Measurements from ENCODE around the gene POLN. TPM values are rescaled to one million over a fixed set of nuclear protein-coding genes. Genes with fewer than 3 reads are reported as not detected.

POLN gene
- total and polyA plus RNA-seq, 2 donors, result 1.0 to 3.1 TPM

GRCh38 chr4:2151544-2151943 is 90.4 kb downstream of the POLN start:
- Histone ChIP-seq H3K27ac (ENCODE audit: low read depth) (no peak overlapping the region), H3K36me3 (ENCODE audit: insufficient read depth) (no peaks in the 10 kb centered on the region), H3K4me3 (ENCODE audit: low read depth, low read length) (no peak overlapping the region), H3K4me1 (ENCODE audit: insufficient read depth) (no peaks in the 10 kb centered on the region)
- DNase-seq (ENCODE audit: extremely low spot score), result no peak
- WGBS, result 72% methylated on average over 5 of the region's 5 CpGs

- no peaks in the 10 kb centered on the region for H3K36me3 ChIP-seq (ENCODE audit: insufficient read depth)
- H3K4me3 ChIP-seq (ENCODE audit: low read depth, low read length), result no peak overlapping the region
- H3K27ac ChIP-seq (ENCODE audit: low read depth), result no peak overlapping the region
- H3K4me1 ChIP-seq (ENCODE audit: insufficient read depth), result no peaks in the 10 kb centered on the region
- 93% methylated on average over 1 of the region's 1 CpG for WGBS
- DNase-seq (ENCODE audit: extremely low spot score), result no peak
Observed at GRCh38 chr4:2150076-2150475, 91.8 kb downstream of the POLN start.

- WGBS, result 64% methylated on average over 7 of the region's 7 CpGs
- Histone ChIP-seq H3K27ac (ENCODE audit: low read depth) (no peak overlapping the region), H3K36me3 (ENCODE audit: insufficient read depth) (no peaks in the 10 kb centered on the region), H3K4me1 (ENCODE audit: insufficient read depth) (no peaks in the 10 kb centered on the region), H3K4me3 (ENCODE audit: low read depth, low read length) (no peak overlapping the region)
- DNase-seq (ENCODE audit: extremely low spot score), result no peak
Observed at GRCh38 chr4:2142630-2143427, 99.1 kb downstream of the POLN start.

GRCh38 chr4:2141762-2142451 is 100.0 kb downstream of the POLN start:
- WGBS, result 64% methylated on average over 7 of the region's 7 CpGs
- Histone ChIP-seq H3K27ac (ENCODE audit: low read depth) (no peak overlapping the region), H3K4me1 (ENCODE audit: insufficient read depth) (no peaks in the 10 kb centered on the region), H3K36me3 (ENCODE audit: insufficient read depth) (no peaks in the 10 kb centered on the region), H3K4me3 (ENCODE audit: low read depth, low read length) (no peak overlapping the region)
- DNase-seq (ENCODE audit: extremely low spot score), result no peak

GRCh38 chr4:2141022-2141761 is 100.7 kb downstream of the POLN start:
- 82% methylated on average over 8 of the region's 8 CpGs for WGBS
- DNase-seq (ENCODE audit: extremely low spot score), result no peak
- Histone ChIP-seq H3K4me3 (ENCODE audit: low read depth, low read length) (no peak overlapping the region), H3K4me1 (ENCODE audit: insufficient read depth) (no peaks in the 10 kb centered on the region), H3K27ac (ENCODE audit: low read depth) (no peak overlapping the region), H3K36me3 (ENCODE audit: insufficient read depth) (no peaks in the 10 kb centered on the region)

- no peak overlapping the region for H3K27ac ChIP-seq (ENCODE audit: low read depth)
- H3K4me1 ChIP-seq (ENCODE audit: insufficient read depth), result no peaks in the 10 kb centered on the region
- no peak for DNase-seq (ENCODE audit: extremely low spot score)
- WGBS, result 48% methylated on average over 11 of the region's 11 CpGs
- H3K36me3 ChIP-seq (ENCODE audit: insufficient read depth), result no peaks in the 10 kb centered on the region
- H3K4me3 ChIP-seq (ENCODE audit: low read depth, low read length), result no peak overlapping the region
Observed at GRCh38 chr4:2138846-2139500, 102.9 kb downstream of the POLN start.

GRCh38 chr4:2136726-2137125 is 105.2 kb downstream of the POLN start:
- 82% methylated on average over 7 of the region's 7 CpGs for WGBS
- Histone ChIP-seq H3K4me1 (ENCODE audit: insufficient read depth) (no peaks in the 10 kb centered on the region), H3K36me3 (ENCODE audit: insufficient read depth) (no peaks in the 10 kb centered on the region), H3K27ac (ENCODE audit: low read depth) (no peak overlapping the region), H3K4me3 (ENCODE audit: low read depth, low read length) (no peak overlapping the region)
- no peak for DNase-seq (ENCODE audit: extremely low spot score)

GRCh38 chr4:2135083-2135482 is 106.8 kb downstream of the POLN start:
- H3K36me3 ChIP-seq (ENCODE audit: insufficient read depth), result no peaks in the 10 kb centered on the region
- no peak overlapping the region for H3K4me3 ChIP-seq (ENCODE audit: low read depth, low read length)
- DNase-seq (ENCODE audit: extremely low spot score), result no peak
- no peaks in the 10 kb centered on the region for H3K4me1 ChIP-seq (ENCODE audit: insufficient read depth)
- no peak overlapping the region for H3K27ac ChIP-seq (ENCODE audit: low read depth)
- WGBS, result 53% methylated on average over 8 of the region's 8 CpGs

- no peak for DNase-seq (ENCODE audit: extremely low spot score)
- no peaks in the 10 kb centered on the region for H3K4me1 ChIP-seq (ENCODE audit: insufficient read depth)
- H3K4me3 ChIP-seq (ENCODE audit: low read depth, low read length), result no peak overlapping the region
- no peak overlapping the region for H3K27ac ChIP-seq (ENCODE audit: low read depth)
- H3K36me3 ChIP-seq (ENCODE audit: insufficient read depth), result no peaks in the 10 kb centered on the region
Observed at GRCh38 chr4:2132438-2132837, 109.5 kb downstream of the POLN start.

- no peak for DNase-seq (ENCODE audit: extremely low spot score)
- no peaks in the 10 kb centered on the region for H3K4me1 ChIP-seq (ENCODE audit: insufficient read depth)
- WGBS, result 73% methylated on average over 20 of the region's 20 CpGs
- no peaks in the 10 kb centered on the region for H3K36me3 ChIP-seq (ENCODE audit: insufficient read depth)
- no peak overlapping the region for H3K4me3 ChIP-seq (ENCODE audit: low read depth, low read length)
- H3K27ac ChIP-seq (ENCODE audit: low read depth), result no peak overlapping the region
Observed at GRCh38 chr4:2127609-2128332, 114.2 kb downstream of the POLN start.

GRCh38 chr4:2126309-2127043 is 115.4 kb downstream of the POLN start:
- H3K27ac ChIP-seq (ENCODE audit: low read depth), result no peak overlapping the region
- 81% methylated on average over 24 of the region's 24 CpGs for WGBS
- no peak for DNase-seq (ENCODE audit: extremely low spot score)
- H3K4me1 ChIP-seq (ENCODE audit: insufficient read depth), result no peaks in the 10 kb centered on the region
- H3K36me3 ChIP-seq (ENCODE audit: insufficient read depth), result no peaks in the 10 kb centered on the region
- H3K4me3 ChIP-seq (ENCODE audit: low read depth, low read length), result no peak overlapping the region

GRCh38 chr4:2125831-2126230 is 116.1 kb downstream of the POLN start:
- H3K36me3 ChIP-seq (ENCODE audit: insufficient read depth), result no peaks in the 10 kb centered on the region
- no peak overlapping the region for H3K4me3 ChIP-seq (ENCODE audit: low read depth, low read length)
- H3K27ac ChIP-seq (ENCODE audit: low read depth), result no peak overlapping the region
- no peaks in the 10 kb centered on the region for H3K4me1 ChIP-seq (ENCODE audit: insufficient read depth)
- DNase-seq (ENCODE audit: extremely low spot score), result no peak
- WGBS, result 82% methylated on average over 6 of the region's 6 CpGs

All from urinary bladder (tissue), 4 donors.